Large intestine (tissue), 3 donors: ENCODE measurements around the gene CBR3. TPM values are rescaled to one million over a fixed set of nuclear protein-coding genes. Genes with fewer than 3 reads are reported as not detected.

ENCODE experiments used
- DNase-seq, 2 donors: peaks; one replicate each; pipeline versions ENCODE4 v3.0.0 to v3.0.0-alpha.2; 2013
- H3K27ac ChIP-seq: one replicate; pipeline ENCODE4 v1.5.1; 2013; ENCODE audit warnings: low read length
- H3K27me3 ChIP-seq: 2 replicates; pipeline ENCODE4 v1.6.1; 2013; ENCODE audit warnings: low read length; ENCODE audit not compliant: control insufficient read depth, insufficient read depth
- H3K36me3 ChIP-seq: 2 replicates; pipeline ENCODE4 v1.6.1; 2013; ENCODE audit warnings: low read length; ENCODE audit not compliant: control insufficient read depth, insufficient read depth
- H3K4me1 ChIP-seq: one replicate; pipeline ENCODE4 v1.6.1; 2013; ENCODE audit warnings: low read length; ENCODE audit not compliant: control insufficient read depth, insufficient read depth
- H3K4me3 ChIP-seq: one replicate; pipeline ENCODE4 v1.5.1; 2013; ENCODE audit warnings: low read length
- H3K9me3 ChIP-seq: one replicate; pipeline ENCODE4 v1.6.1; 2013; ENCODE audit warnings: mild to moderate bottlenecking, low read depth, low read length, moderate library complexity; ENCODE audit not compliant: control insufficient read depth
- WGBS: methylation state at CpG from one replicate; pipeline ENCODE4 v1.1.5; 2013; ENCODE audit warnings: low lambda C conversion rate; ENCODE audit not compliant: insufficient coverage; 5-methylcytosine and 5-hydroxymethylcytosine counted together
- polyA plus RNA-seq: library from polyadenylated mRNA; unstranded; fragments of 120-200 nt; gene quantifications from one replicate; pipeline ENCODE4 v1.2.1, GENCODE V29; 2013

Gene CBR3
- polyA plus RNA-seq, 1 donor, result 2.4 TPM

DNA sequence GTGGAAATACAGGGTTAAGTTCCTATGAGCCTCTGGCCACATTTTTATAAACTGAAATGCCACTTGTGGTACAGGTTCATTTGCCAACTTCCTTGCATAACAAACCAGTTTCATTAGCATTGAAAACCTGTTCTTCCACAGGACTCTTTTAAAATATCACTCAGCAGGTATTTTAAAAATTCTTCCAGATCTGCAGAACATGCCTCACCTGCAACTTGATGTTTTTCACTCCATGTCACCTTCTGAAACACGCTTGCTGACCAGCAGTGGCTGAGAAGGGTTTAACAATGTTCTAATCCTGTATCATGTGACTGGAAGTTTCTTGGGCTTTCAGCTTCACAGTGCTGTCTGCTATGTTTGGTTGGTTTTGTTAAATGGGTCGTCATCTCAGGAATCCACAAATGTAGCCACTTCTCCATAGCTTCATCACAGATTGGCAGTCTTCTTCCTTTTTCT lies 17.6 kb upstream of the CBR3 start:
- Histone ChIP-seq H3K4me1 (peaks cover 14% of the 10 kb centered on the region), H3K27ac (no peak overlapping the region), H3K9me3 (no peaks in the 10 kb centered on the region), H3K4me3 (no peak overlapping the region), H3K36me3 (no peaks in the 10 kb centered on the region), H3K27me3 (no peaks in the 10 kb centered on the region)
- DNase-seq, result no peak
- no CpG with 5 or more reads among the region's 2 CpGs for WGBS

GRCh38 chr21:36120304-36120888 lies 14.5 kb upstream of the CBR3 start:
- Histone ChIP-seq H3K4me3 (no peak overlapping the region), H3K27me3 (no peaks in the 10 kb centered on the region), H3K27ac (no peak overlapping the region), H3K4me1 (peaks cover 3% of the 10 kb centered on the region), H3K9me3 (no peaks in the 10 kb centered on the region), H3K36me3 (no peaks in the 10 kb centered on the region)
- WGBS, result 50% methylated on average over 2 of the region's 7 CpGs
- DNase-seq, result no peak

GRCh38 chr21:36122977-36123376 lies 11.9 kb upstream of the CBR3 start:
- no peak for DNase-seq
- 35% methylated on average over 2 of the region's 4 CpGs for WGBS
- no peaks in the 10 kb centered on the region for H3K9me3 ChIP-seq

GRCh38 chr21:36124395-36124794 lies 10.5 kb upstream of the CBR3 start:
- peaks cover 2% of the 10 kb centered on the region for H3K27me3 ChIP-seq
- no peaks in the 10 kb centered on the region for H3K36me3 ChIP-seq
- no peak for DNase-seq
- no peak overlapping the region for H3K27ac ChIP-seq
- no CpG with 5 or more reads among the region's 2 CpGs for WGBS
- peaks cover 3% of the 10 kb centered on the region for H3K4me1 ChIP-seq
- H3K9me3 ChIP-seq, result no peaks in the 10 kb centered on the region
- H3K4me3 ChIP-seq, result no peak overlapping the region

More at GRCh38 chr21:36122977-36123376, 11.9 kb upstream of the CBR3 start:
- H3K36me3 ChIP-seq, result no peaks in the 10 kb centered on the region
- H3K27me3 ChIP-seq, result no peaks in the 10 kb centered on the region
- no peak overlapping the region for H3K4me3 ChIP-seq
- peaks cover 3% of the 10 kb centered on the region for H3K4me1 ChIP-seq
- no peak overlapping the region for H3K27ac ChIP-seq

- WGBS, result 20% methylated on average over 1 of the region's 9 CpGs
- H3K27ac ChIP-seq, result no peak overlapping the region
- DNase-seq, result no peak
Measured at GRCh38 chr21:36125512-36126207, 9.2 kb upstream of the CBR3 start.

DNA sequence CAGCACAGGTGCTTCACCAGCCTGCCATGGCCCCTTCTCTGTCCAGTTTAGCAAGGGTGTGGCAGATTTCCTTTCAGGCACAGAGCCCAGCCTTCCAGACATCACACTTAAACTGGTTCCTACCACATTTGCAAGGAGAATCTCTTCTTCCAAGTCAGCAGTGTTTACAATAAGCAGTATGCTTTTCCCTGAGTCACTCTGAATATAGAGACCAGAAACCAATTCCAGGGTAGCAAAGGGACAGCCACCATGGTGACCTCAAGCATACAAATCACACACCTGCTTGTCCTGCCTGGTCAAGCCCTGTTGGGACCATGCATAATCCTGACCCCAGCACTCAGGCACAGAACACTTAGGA lies 8.7 kb upstream of the CBR3 start:
- no peaks in the 10 kb centered on the region for H3K9me3 ChIP-seq
- H3K4me3 ChIP-seq, result no peak overlapping the region
- DNase-seq, result no peak
- H3K27ac ChIP-seq, result no peak overlapping the region
- H3K36me3 ChIP-seq, result no peaks in the 10 kb centered on the region
- H3K4me1 ChIP-seq, result peaks cover 3% of the 10 kb centered on the region
- H3K27me3 ChIP-seq, result peaks cover 8% of the 10 kb centered on the region

More at GRCh38 chr21:36125512-36126207, 9.2 kb upstream of the CBR3 start:
- peaks cover 5% of the 10 kb centered on the region for H3K27me3 ChIP-seq
- no peaks in the 10 kb centered on the region for H3K9me3 ChIP-seq
- peaks cover 3% of the 10 kb centered on the region for H3K4me1 ChIP-seq
- H3K36me3 ChIP-seq, result no peaks in the 10 kb centered on the region
- no peak overlapping the region for H3K4me3 ChIP-seq

DNA sequence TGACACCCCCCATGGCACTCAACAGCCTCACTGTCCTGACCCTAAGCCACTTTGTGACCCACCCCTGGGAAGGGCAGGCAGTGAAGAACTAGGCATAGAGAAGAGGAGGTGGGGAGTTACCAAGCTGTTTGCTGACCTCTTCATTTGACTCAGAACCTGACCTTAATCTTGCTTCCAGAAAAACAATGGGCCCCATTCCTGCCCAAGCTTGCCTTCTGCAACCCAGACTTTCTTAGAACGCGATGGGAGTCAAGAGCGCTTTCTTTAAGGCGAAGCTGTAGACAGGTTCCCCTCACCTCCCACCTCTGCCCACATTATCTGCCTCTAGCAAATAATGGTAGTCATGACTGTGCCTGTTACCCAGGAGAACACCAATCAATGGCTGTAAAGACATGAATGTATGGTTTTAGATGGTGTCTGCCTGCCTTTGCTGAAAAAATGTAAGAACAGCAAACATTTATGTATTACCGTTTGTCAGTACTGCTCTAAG lies 8.2 kb upstream of the CBR3 start:
- Histone ChIP-seq H3K9me3 (no peaks in the 10 kb centered on the region), H3K36me3 (no peaks in the 10 kb centered on the region), H3K27ac (no peak overlapping the region), H3K27me3 (peaks cover 8% of the 10 kb centered on the region), H3K4me3 (no peak overlapping the region), H3K4me1 (peaks cover 3% of the 10 kb centered on the region)
- no peak for DNase-seq
- no CpG with 5 or more reads among the region's 5 CpGs for WGBS

DNA sequence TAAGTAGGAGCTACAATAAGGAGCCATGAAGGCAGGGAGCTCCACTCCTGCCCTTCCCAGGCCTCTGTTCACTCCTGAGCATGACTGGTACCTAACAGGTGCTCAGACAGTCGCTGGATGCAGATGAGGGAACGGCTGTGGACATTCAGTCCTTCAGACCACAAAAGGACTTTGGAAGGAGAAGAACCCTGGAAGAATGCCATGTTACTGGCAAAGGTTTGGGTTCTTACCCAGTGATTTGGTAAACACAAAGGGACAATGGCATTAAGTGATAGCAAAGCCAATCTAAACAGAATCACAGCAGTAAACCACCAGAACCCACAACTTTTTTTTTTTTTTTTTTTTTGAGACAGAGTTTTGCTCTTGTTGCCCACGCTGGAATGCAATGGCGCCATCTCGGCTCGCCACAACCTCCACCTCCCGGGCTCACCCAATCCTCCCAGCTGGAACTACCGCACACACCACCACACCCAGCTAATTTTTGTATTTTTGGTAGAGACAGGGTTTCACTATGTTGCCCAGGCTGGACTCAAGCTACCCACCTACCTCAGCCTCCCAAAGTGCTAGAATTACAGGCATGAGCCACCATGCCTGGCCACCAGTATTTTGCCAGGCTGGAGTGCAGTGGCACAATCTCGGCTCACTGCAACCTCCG lies 7.5 kb upstream of the CBR3 start:
- no peak overlapping the region for H3K4me3 ChIP-seq
- H3K27me3 ChIP-seq, result peaks cover 10% of the 10 kb centered on the region
- H3K4me1 ChIP-seq, result peaks cover 3% of the 10 kb centered on the region
- H3K9me3 ChIP-seq, result no peaks in the 10 kb centered on the region
- no peak for DNase-seq
- no CpG with 5 or more reads among the region's 10 CpGs for WGBS
- H3K36me3 ChIP-seq, result no peaks in the 10 kb centered on the region
- H3K27ac ChIP-seq, result no peak overlapping the region

DNA sequence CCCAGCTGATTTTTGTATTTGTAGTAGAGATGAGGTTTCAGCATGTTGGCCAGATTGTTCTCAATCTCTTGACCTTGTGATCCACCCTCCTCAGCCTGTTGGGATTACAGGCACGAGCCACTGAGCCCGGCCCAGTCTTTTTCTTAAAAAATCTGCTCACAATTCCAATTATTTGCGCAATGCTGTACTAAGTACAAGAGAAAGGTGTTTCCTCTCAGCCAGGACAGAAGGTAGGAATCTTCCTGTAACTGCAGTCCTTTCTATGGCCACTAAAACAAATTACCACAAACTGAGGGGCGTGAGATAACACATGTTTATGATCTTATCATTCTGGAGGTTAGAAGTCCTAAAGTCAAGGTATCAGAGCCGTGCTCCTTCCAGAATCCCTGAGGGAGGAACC lies 6.9 kb upstream of the CBR3 start:
- no peak for DNase-seq
- H3K4me3 ChIP-seq, result no peak overlapping the region
- no CpG with 5 or more reads among the region's 5 CpGs for WGBS
- peaks cover 3% of the 10 kb centered on the region for H3K4me1 ChIP-seq
- no peaks in the 10 kb centered on the region for H3K9me3 ChIP-seq
- H3K27ac ChIP-seq, result no peak overlapping the region
- H3K27me3 ChIP-seq, result peaks cover 15% of the 10 kb centered on the region
- no peaks in the 10 kb centered on the region for H3K36me3 ChIP-seq

DNA sequence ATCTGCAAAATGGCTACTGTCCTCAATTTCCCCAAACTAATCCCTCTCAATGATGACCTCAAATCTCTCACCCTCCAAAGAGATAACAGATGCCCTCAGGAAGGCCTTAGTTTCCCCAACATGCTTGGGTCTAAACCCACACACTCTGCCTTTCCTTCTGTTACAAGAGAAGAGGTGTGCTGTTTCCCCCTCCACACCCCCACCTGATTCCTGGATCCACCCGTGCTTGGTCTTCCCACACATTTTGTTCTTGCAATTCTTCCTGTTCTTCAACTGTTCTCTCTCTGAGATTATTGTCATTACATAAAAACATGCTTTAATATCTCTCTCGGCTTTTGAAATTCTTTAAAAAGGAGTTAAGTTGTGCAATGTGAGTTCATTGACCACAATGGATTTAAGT lies 5.7 kb upstream of the CBR3 start:
- no peaks in the 10 kb centered on the region for H3K9me3 ChIP-seq
- WGBS, result 100% methylated on average over 1 of the region's 2 CpGs
- no peak overlapping the region for H3K4me3 ChIP-seq
- H3K4me1 ChIP-seq, result no peaks in the 10 kb centered on the region
- no peaks in the 10 kb centered on the region for H3K36me3 ChIP-seq
- no peak for DNase-seq
- no peak overlapping the region for H3K27ac ChIP-seq
- H3K27me3 ChIP-seq, result peaks cover 22% of the 10 kb centered on the region
